HCEC 1CT (cell line): ENCODE results near the gene MXRA8.

Experiments
- DNase-seq: peaks from one replicate; pipeline ENCODE4 v3.0.0-alpha.2; 2017

The MXRA8 gene

GRCh38 chr1:1306070-1306660 is 52.2 kb downstream of the MXRA8 start:
- DNase-seq, result peak; percentile 25

- DNase-seq, result peak; percentile 74
Measured at GRCh38 chr1:1305300-1306069, 52.9 kb downstream of the MXRA8 start.

- peak; percentile 74 for DNase-seq
Measured at GRCh38 chr1:1304331-1305299, 53.7 kb downstream of the MXRA8 start.

- no peak for DNase-seq
Measured at GRCh38 chr1:1303736-1304135, 54.6 kb downstream of the MXRA8 start.

- no peak for DNase-seq
Measured at GRCh38 chr1:1302951-1303509, 55.3 kb downstream of the MXRA8 start.
